Loucy (cell line): ENCODE measurements around the gene MRPL24.

Experiments used
- H2AFZ ChIP-seq: fragments of 200-600 bp; sonication (generic); 2 replicates; pipeline ENCODE4 v1.6.0; 2016; ENCODE audit warnings: antibody characterized with exemption, mild to moderate bottlenecking, low read length, moderate library complexity
- H3F3A ChIP-seq: fragments of 200-600 bp; 2 replicates; pipeline ENCODE4 v1.6.0; 2016; ENCODE audit warnings: antibody characterized with exemption, low read depth, mild to moderate bottlenecking
- H3K27me3 ChIP-seq: fragments of 200-600 bp; sonication (generic); 2 replicates; pipeline ENCODE4 v1.6.1; 2014; ENCODE audit warnings: low read length, mild to moderate bottlenecking; ENCODE audit not compliant: insufficient read depth, poor library complexity, severe bottlenecking
- H3K36me3 ChIP-seq: fragments of 200-600 bp; sonication (generic); 2 replicates; pipeline ENCODE4 v1.6.1; 2016; ENCODE audit warnings: low read length; ENCODE audit not compliant: insufficient read depth
- H3K4me1 ChIP-seq: fragments of 200-600 bp; sonication (generic); 2 replicates; pipeline ENCODE4 v1.5.1; 2014; ENCODE audit warnings: low read length, mild to moderate bottlenecking; ENCODE audit not compliant: insufficient read depth, poor library complexity, severe bottlenecking
- H3K4me2 ChIP-seq: fragments of 200-600 bp; sonication (generic); 2 replicates; pipeline ENCODE4 v1.6.0; 2014; ENCODE audit warnings: antibody characterized with exemption, low read length, low read depth, mild to moderate bottlenecking; ENCODE audit not compliant: poor library complexity, severe bottlenecking
- H3K4me3 ChIP-seq: fragments of 200-600 bp; sonication (generic); 2 replicates; pipeline ENCODE4 v1.5.1; 2014; ENCODE audit warnings: low read length, mild to moderate bottlenecking, mixed read lengths; ENCODE audit not compliant: poor library complexity, severe bottlenecking
- H3K79me2 ChIP-seq: fragments of 200-600 bp; sonication (generic); 2 replicates; pipeline ENCODE4 v1.6.1; 2014; ENCODE audit warnings: low read length; ENCODE audit not compliant: insufficient read depth
- H3K9ac ChIP-seq: fragments of 200-600 bp; sonication (generic); 2 replicates; pipeline ENCODE4 v1.6.0; 2014; ENCODE audit warnings: mild to moderate bottlenecking, low read depth, low read length, moderate library complexity; ENCODE audit not compliant: poor library complexity, severe bottlenecking
- H3K9me2 ChIP-seq: fragments of 200-600 bp; sonication (generic); replicated peaks from 2 replicates; pipeline ENCODE4 v1.6.1; 2016; ENCODE audit warnings: low read depth, low read length, mixed read lengths
- H3K9me3 ChIP-seq: fragments of 200-600 bp; sonication (generic); 2 replicates; pipeline ENCODE4 v1.6.1; 2014; ENCODE audit warnings: mild to moderate bottlenecking, antibody characterized with exemption, low read length, low read depth; ENCODE audit not compliant: insufficient read depth
- H4K20me1 ChIP-seq: fragments of 200-600 bp; sonication (generic); 2 replicates; pipeline ENCODE4 v1.6.0; 2014; ENCODE audit warnings: antibody characterized with exemption, low read length, mild to moderate bottlenecking; ENCODE audit not compliant: insufficient read depth, poor library complexity, severe bottlenecking
- EZH2phosphoT487 ChIP-seq: fragments of 200-600 bp; IDR thresholded peaks from 2 replicates; pipeline ENCODE4 v1.6.1; 2018; ENCODE audit warnings: antibody characterized with exemption, mild to moderate bottlenecking, moderate library complexity, borderline replicate concordance
- TF ChIP-seq, protein P1 (sequence below): fragments of 200-600 bp; sonication (generic); conservative IDR thresholded peaks from 2 replicates; pipeline ENCODE4 v1.5.1; 2014; ENCODE audit warnings: mild to moderate bottlenecking, antibody characterized with exemption, low read length

Gene MRPL24

DNA sequence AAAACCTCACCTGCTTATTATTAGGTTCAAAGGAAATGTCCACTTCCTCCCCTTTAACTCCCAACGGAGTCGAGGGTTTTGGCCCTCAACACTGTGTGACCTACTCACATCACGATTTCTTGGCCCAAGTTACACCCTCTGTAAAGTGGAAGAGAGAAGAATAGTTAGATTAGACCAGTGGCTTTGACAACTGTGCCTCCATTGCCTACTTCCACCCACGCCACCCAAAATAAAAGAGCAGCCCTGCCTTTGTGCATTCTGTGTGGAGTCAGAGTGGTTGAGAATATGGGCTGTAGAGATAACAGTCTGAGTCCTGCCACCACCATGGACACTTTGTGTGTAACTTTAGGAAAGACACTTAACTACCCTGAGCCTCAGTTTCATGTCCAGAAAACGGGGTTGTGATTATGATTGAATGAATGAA lies 14.7 kb upstream of the MRPL24 start:
- peaks cover 32% of the 10 kb centered on the region for H3K79me2 ChIP-seq
- H3K36me3 ChIP-seq: no peaks in the 10 kb centered on the region

DNA sequence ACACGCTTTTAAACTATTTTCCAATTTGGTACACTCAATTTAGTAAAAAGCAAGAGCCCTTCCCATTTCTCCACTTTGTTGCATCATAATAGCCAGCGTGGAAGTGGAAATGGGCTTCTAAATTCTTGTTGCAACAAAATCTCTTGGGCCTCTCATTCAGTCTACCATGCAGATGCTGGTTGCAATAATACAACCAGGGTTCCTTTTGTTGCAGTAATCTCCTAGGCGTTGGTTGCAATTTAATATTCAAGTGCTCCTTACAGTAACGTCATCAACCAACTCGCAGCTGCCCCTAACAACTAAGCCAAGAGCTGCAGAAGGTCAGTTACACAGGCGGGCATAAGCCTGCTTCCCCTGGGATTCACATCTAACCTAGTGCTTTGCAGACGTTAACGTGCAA lies 13.3 kb upstream of the MRPL24 start:
- peaks cover 7% of the 10 kb centered on the region for H4K20me1 ChIP-seq
- H3K9ac ChIP-seq: no peak overlapping the region
- no peaks in the 10 kb centered on the region for H3F3A ChIP-seq
- TF ChIP-seq, protein P1, sequence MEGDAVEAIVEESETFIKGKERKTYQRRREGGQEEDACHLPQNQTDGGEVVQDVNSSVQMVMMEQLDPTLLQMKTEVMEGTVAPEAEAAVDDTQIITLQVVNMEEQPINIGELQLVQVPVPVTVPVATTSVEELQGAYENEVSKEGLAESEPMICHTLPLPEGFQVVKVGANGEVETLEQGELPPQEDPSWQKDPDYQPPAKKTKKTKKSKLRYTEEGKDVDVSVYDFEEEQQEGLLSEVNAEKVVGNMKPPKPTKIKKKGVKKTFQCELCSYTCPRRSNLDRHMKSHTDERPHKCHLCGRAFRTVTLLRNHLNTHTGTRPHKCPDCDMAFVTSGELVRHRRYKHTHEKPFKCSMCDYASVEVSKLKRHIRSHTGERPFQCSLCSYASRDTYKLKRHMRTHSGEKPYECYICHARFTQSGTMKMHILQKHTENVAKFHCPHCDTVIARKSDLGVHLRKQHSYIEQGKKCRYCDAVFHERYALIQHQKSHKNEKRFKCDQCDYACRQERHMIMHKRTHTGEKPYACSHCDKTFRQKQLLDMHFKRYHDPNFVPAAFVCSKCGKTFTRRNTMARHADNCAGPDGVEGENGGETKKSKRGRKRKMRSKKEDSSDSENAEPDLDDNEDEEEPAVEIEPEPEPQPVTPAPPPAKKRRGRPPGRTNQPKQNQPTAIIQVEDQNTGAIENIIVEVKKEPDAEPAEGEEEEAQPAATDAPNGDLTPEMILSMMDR: no peak
- TF ChIP-seq EZH2phosphoT487: no peak
- no peak overlapping the region for H3K4me2 ChIP-seq
- H2AFZ ChIP-seq: no peak overlapping the region
- H3K36me3 ChIP-seq: no peaks in the 10 kb centered on the region
- H3K79me2 ChIP-seq: peaks cover 45% of the 10 kb centered on the region
- H3K4me3 ChIP-seq: no peak overlapping the region
- peaks cover 6% of the 10 kb centered on the region for H3K27me3 ChIP-seq
- no peaks in the 10 kb centered on the region for H3K9me2 ChIP-seq
- peaks cover 18% of the 10 kb centered on the region for H3K4me1 ChIP-seq
- H3K9me3 ChIP-seq: no peaks in the 10 kb centered on the region

More for the DNA sequence above, 14.7 kb upstream of the MRPL24 start:
- no peaks in the 10 kb centered on the region for H4K20me1 ChIP-seq
- H3K4me2 ChIP-seq: no peak overlapping the region
- H3K9me2 ChIP-seq: no peaks in the 10 kb centered on the region
- no peak overlapping the region for H2AFZ ChIP-seq
- no peaks in the 10 kb centered on the region for H3F3A ChIP-seq
- H3K4me3 ChIP-seq: no peak overlapping the region
- H3K9ac ChIP-seq: no peak overlapping the region
- peaks cover 13% of the 10 kb centered on the region for H3K4me1 ChIP-seq
- no peaks in the 10 kb centered on the region for H3K9me3 ChIP-seq
- H3K27me3 ChIP-seq: peaks cover 6% of the 10 kb centered on the region
- TF ChIP-seq, protein P1: no peak
- no peak for TF ChIP-seq EZH2phosphoT487

- H3K27me3 ChIP-seq: peaks cover 6% of the 10 kb centered on the region
- no peaks in the 10 kb centered on the region for H3K9me2 ChIP-seq
- H3K4me2 ChIP-seq: peak overlapping the region; percentile 85
- H2AFZ ChIP-seq: no peak overlapping the region
- H3K4me1 ChIP-seq: peaks cover 18% of the 10 kb centered on the region
- no peaks in the 10 kb centered on the region for H3F3A ChIP-seq
- TF ChIP-seq, protein P1: no peak
- no peak for TF ChIP-seq EZH2phosphoT487
- H3K9ac ChIP-seq: peak overlapping the region; percentile 98
- H3K9me3 ChIP-seq: no peaks in the 10 kb centered on the region
- H3K36me3 ChIP-seq: no peaks in the 10 kb centered on the region
- H4K20me1 ChIP-seq: peaks cover 20% of the 10 kb centered on the region
- peak overlapping the region; percentile 90 for H3K4me3 ChIP-seq
- H3K79me2 ChIP-seq: peaks cover 58% of the 10 kb centered on the region
Measured at GRCh38 chr1:156752843-156753482, 12.1 kb upstream of the MRPL24 start.
